GM18907 (cell line): Measurements from ENCODE around the gene ARHGEF7.

Experiments
- ATAC-seq: cut with Tn5 transposase; IDR thresholded peaks from one replicate; pipeline ENCODE4 v1.9.1; 2021; ENCODE audit warnings: mild to moderate bottlenecking, moderate library complexity; ENCODE audit not compliant: unreplicated experiment

Gene ARHGEF7

GRCh38 chr13:111272117-111272516, 157.0 kb downstream of the ARHGEF7 start:
- ATAC-seq: no peak

GRCh38 chr13:111275382-111275781, 160.3 kb downstream of the ARHGEF7 start:
- ATAC-seq: no peak

- no peak for ATAC-seq
Observed at GRCh38 chr13:111275995-111276618, 161.0 kb downstream of the ARHGEF7 start.

GRCh38 chr13:111278258-111278657, 163.1 kb downstream of the ARHGEF7 start:
- no peak for ATAC-seq

- ATAC-seq: no peak
Observed at GRCh38 chr13:111278743-111279652, 163.9 kb downstream of the ARHGEF7 start.

- no peak for ATAC-seq
Observed at GRCh38 chr13:111280226-111280625, 165.1 kb downstream of the ARHGEF7 start.

- ATAC-seq: no peak
Observed at GRCh38 chr13:111280681-111281585, 165.8 kb downstream of the ARHGEF7 start.

GRCh38 chr13:111281751-111282311, 166.7 kb downstream of the ARHGEF7 start:
- ATAC-seq: no peak

GRCh38 chr13:111282425-111282824, 167.3 kb downstream of the ARHGEF7 start:
- ATAC-seq: no peak

GRCh38 chr13:111282997-111283396, 167.9 kb downstream of the ARHGEF7 start:
- ATAC-seq: no peak

GRCh38 chr13:111283457-111283856, 168.3 kb downstream of the ARHGEF7 start:
- no peak for ATAC-seq

GRCh38 chr13:111283991-111284390, 168.9 kb downstream of the ARHGEF7 start:
- no peak for ATAC-seq

- no peak for ATAC-seq
Observed at GRCh38 chr13:111284565-111284964, 169.5 kb downstream of the ARHGEF7 start.

GRCh38 chr13:111286162-111286561, 171.1 kb downstream of the ARHGEF7 start:
- ATAC-seq: no peak

GRCh38 chr13:111286749-111287148, 171.6 kb downstream of the ARHGEF7 start:
- no peak for ATAC-seq

- ATAC-seq: no peak
Observed at GRCh38 chr13:111287201-111287600, 172.1 kb downstream of the ARHGEF7 start.

GRCh38 chr13:111288276-111288675, 173.2 kb downstream of the ARHGEF7 start:
- ATAC-seq: no peak

GRCh38 chr13:111289251-111289650, 174.1 kb downstream of the ARHGEF7 start:
- ATAC-seq: no peak

GRCh38 chr13:111291908-111292307, 176.8 kb downstream of the ARHGEF7 start:
- ATAC-seq: no peak

GRCh38 chr13:111292710-111293485, 177.8 kb downstream of the ARHGEF7 start:
- ATAC-seq: no peak
